Measurements from ENCODE around the gene DNM1L. TPM values are rescaled to one million over a fixed set of nuclear protein-coding genes. Genes with fewer than 3 reads are reported as not detected.
A peak's percentile ranks its signal among the peaks of the same experiment; 100 is the strongest.

The DNM1L gene
- total RNA-seq, 1 donor from 2014 or later = 167 TPM

DNA sequence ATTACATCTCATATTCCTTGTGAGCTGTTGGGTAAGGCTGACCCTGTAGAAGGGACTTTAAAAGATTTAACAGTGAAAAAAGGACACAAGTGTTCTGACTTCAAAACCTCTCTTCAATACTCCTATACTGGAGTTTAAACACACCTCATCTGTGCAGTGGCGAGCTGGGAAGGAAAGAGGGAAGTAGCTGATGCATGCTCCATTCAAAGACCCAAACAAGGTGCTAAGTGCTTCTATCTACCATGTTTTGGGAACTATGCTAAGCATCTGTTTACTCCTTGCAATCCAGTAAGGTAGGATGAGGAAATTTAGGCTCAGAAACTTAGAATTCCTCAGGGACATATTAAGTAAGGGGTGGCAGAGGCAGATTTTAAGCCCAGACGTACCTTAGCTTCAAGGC is 16.4 kb upstream of the DNM1L start:
- Mint-ChIP-seq H3K4me1 (ENCODE audit: low read depth, unreplicated experiment) (peaks cover 5% of the 10 kb centered on the region), H3K27ac (ENCODE audit: unreplicated experiment) (no peak overlapping the region), H3K36me3 (ENCODE audit: unreplicated experiment) (no peaks in the 10 kb centered on the region), H3K4me3 (ENCODE audit: unreplicated experiment) (no peak overlapping the region), H3K9me3 (ENCODE audit: unreplicated experiment) (no peaks in the 10 kb centered on the region), H3K27me3 (ENCODE audit: unreplicated experiment) (peaks cover 3% of the 10 kb centered on the region)
- no peak for DNase-seq
- TF ChIP-seq, protein P1, sequence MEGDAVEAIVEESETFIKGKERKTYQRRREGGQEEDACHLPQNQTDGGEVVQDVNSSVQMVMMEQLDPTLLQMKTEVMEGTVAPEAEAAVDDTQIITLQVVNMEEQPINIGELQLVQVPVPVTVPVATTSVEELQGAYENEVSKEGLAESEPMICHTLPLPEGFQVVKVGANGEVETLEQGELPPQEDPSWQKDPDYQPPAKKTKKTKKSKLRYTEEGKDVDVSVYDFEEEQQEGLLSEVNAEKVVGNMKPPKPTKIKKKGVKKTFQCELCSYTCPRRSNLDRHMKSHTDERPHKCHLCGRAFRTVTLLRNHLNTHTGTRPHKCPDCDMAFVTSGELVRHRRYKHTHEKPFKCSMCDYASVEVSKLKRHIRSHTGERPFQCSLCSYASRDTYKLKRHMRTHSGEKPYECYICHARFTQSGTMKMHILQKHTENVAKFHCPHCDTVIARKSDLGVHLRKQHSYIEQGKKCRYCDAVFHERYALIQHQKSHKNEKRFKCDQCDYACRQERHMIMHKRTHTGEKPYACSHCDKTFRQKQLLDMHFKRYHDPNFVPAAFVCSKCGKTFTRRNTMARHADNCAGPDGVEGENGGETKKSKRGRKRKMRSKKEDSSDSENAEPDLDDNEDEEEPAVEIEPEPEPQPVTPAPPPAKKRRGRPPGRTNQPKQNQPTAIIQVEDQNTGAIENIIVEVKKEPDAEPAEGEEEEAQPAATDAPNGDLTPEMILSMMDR (IDR thresholded peaks at IDR 0.05; ENCODE audit: partially characterized antibody, unreplicated experiment) = no peak

DNA sequence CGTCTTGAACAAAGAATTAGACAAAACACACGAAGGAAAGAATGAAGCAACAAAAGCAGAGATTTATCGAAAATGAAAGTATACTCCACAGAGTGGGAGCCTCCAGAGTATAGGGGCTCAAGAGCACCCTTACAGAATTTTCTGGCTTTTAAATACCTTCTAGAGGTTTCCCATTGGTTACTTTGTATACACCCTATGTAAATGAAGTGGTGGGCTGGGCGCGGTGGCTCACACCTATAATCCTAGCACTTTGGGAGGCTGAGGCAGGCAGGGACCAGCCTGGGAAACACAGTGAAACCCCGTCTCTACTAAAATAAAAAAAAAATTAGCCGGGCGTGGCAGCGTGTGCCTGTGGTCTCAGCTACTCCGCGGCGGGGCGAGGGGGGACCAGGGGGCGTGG is 13.1 kb upstream of the DNM1L start:
- H3K4me3 Mint-ChIP-seq (ENCODE audit: unreplicated experiment) = no peak overlapping the region
- H3K27ac Mint-ChIP-seq (ENCODE audit: unreplicated experiment) = no peak overlapping the region
- H3K36me3 Mint-ChIP-seq (ENCODE audit: unreplicated experiment) = peaks cover 19% of the 10 kb centered on the region
- TF ChIP-seq, protein P1 (IDR thresholded peaks at IDR 0.05; ENCODE audit: partially characterized antibody, unreplicated experiment) = no peak
- H3K4me1 Mint-ChIP-seq (ENCODE audit: low read depth, unreplicated experiment) = peaks cover 5% of the 10 kb centered on the region
- H3K27me3 Mint-ChIP-seq (ENCODE audit: unreplicated experiment) = peaks cover 4% of the 10 kb centered on the region
- no peak for DNase-seq
- peaks cover 9% of the 10 kb centered on the region for H3K9me3 Mint-ChIP-seq (ENCODE audit: unreplicated experiment)

DNA sequence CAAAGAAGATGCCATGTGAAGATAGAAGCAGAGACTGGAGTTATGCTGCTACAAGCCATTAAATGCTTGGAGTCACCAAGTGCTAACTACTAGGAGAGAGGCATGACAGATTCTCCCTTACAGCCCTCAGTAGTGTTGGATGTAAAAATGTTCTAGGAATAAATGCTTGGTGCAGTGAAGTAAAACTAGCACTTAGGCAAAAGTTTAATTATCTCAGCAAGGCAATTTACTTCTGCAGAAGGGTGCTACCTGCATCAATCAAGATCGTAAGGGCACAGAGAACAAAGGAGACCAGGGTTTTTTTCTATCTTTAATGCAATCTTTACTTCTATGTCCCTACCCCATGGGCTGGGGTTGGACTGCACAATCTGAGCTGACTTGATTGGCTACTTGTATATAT is 9.5 kb upstream of the DNM1L start:
- TF ChIP-seq, protein P1 (IDR thresholded peaks at IDR 0.05; ENCODE audit: partially characterized antibody, unreplicated experiment) = no peak
- Mint-ChIP-seq H3K36me3 (ENCODE audit: unreplicated experiment) (peaks cover 19% of the 10 kb centered on the region), H3K9me3 (ENCODE audit: unreplicated experiment) (peaks cover 12% of the 10 kb centered on the region), H3K27ac (ENCODE audit: unreplicated experiment) (no peak overlapping the region), H3K4me1 (ENCODE audit: low read depth, unreplicated experiment) (peaks cover 11% of the 10 kb centered on the region), H3K27me3 (ENCODE audit: unreplicated experiment) (peaks cover 10% of the 10 kb centered on the region), H3K4me3 (ENCODE audit: unreplicated experiment) (no peak overlapping the region)
- no peak for DNase-seq

DNA sequence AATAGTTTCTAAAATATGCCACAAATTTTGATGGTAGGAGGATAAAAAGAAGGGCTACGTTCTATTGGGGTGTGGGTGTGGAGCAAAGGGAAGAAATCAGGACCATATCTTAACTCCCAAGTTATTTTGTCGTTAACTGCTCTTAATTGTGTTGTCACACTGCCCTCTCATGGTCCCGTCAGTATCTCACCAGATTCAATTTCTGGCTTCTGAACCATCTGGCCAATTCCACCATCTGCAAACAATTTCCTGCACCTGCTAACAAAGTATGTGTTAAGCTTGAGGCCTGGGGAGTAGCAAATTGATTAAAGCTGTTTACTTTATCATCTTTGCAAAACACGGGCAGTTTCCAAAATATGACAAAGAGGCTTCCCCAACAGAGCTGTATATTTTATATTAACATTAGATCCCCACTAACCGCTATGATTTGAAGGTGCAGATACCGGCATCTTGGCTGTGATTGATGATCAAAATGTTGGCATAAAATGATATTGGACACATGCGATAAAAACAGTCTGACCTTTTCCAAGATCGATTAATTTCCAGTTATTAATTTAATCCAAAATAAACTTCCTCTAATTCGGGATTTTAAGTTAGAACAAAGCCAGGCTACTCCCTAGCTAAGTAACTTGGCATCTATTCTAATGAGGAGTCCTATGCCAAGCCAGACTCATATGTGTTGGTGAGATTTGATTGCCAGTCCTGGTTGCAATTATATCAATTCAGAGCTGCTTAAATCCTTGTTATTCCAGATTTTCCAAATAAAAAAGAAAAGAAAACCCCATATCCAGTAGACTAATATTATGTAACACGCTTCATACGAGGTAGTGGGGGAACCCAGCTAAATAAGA is 6.9 kb upstream of the DNM1L start:
- TF ChIP-seq, protein P1 (IDR thresholded peaks at IDR 0.05; ENCODE audit: partially characterized antibody, unreplicated experiment) = peak; percentile 42
- Mint-ChIP-seq H3K27me3 (ENCODE audit: unreplicated experiment) (peaks cover 12% of the 10 kb centered on the region), H3K27ac (ENCODE audit: unreplicated experiment) (peak overlapping the region; percentile 90), H3K4me3 (ENCODE audit: unreplicated experiment) (no peak overlapping the region), H3K9me3 (ENCODE audit: unreplicated experiment) (peaks cover 12% of the 10 kb centered on the region), H3K36me3 (ENCODE audit: unreplicated experiment) (peaks cover 19% of the 10 kb centered on the region), H3K4me1 (ENCODE audit: low read depth, unreplicated experiment) (peaks cover 10% of the 10 kb centered on the region)
- DNase-seq = peak; percentile 53

DNA sequence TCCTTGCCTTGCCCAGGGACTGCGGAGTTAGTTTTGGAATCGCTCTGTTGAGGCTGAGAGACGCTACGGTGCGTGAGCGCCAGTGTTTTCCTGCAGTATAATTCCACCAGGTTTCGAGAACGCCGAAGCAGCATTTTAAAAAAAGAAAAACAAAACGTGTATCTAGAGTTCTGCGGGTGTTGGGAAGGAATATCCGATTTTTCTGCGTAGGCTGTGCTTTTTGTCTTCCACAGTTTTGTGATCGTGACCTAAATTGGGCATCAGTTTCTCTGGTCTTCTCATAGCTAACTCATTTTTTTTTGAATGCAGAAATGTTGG is 778 bp downstream of the DNM1L start:
- H3K9me3 Mint-ChIP-seq (ENCODE audit: unreplicated experiment) = peaks cover 4% of the 10 kb centered on the region
- H3K27me3 Mint-ChIP-seq (ENCODE audit: unreplicated experiment) = peaks cover 3% of the 10 kb centered on the region
- H3K27ac Mint-ChIP-seq (ENCODE audit: unreplicated experiment) = peak overlapping the region; percentile 88
- TF ChIP-seq, protein P1 (IDR thresholded peaks at IDR 0.05; ENCODE audit: partially characterized antibody, unreplicated experiment) = no peak
- no peak for DNase-seq
- peak overlapping the region; percentile 89 for H3K4me3 Mint-ChIP-seq (ENCODE audit: unreplicated experiment)
- H3K36me3 Mint-ChIP-seq (ENCODE audit: unreplicated experiment) = no peaks in the 10 kb centered on the region
- peaks cover 8% of the 10 kb centered on the region for H3K4me1 Mint-ChIP-seq (ENCODE audit: low read depth, unreplicated experiment)
